DOHH2 (cell line): Measurements from ENCODE around the gene IL23R.

Source experiments
- H3F3A ChIP-seq: fragments of 200-600 bp; sonication (generic), shearing (Covaris generic); 2 replicates; pipeline ENCODE4 v1.6.0; 2016; ENCODE audit warnings: antibody characterized with exemption, mild to moderate bottlenecking; ENCODE audit not compliant: control insufficient read depth, insufficient read depth
- H3K27ac ChIP-seq: fragments of 200-600 bp; sonication (generic); 2 replicates; pipeline ENCODE4 v1.5.1; 2014; ENCODE audit warnings: low read depth, mild to moderate bottlenecking, low read length, moderate library complexity
- H3K27me3 ChIP-seq: fragments of 200-600 bp; sonication (generic); 2 replicates; pipeline ENCODE4 v1.6.1; 2014; ENCODE audit warnings: mild to moderate bottlenecking, low read length, mixed read lengths; ENCODE audit not compliant: control insufficient read depth
- H3K36me3 ChIP-seq: fragments of 200-600 bp; sonication (generic); 2 replicates; pipeline ENCODE4 v1.6.1; 2014; ENCODE audit warnings: mild to moderate bottlenecking, low read length, moderate library complexity, mixed read lengths; ENCODE audit not compliant: control insufficient read depth
- H3K4me1 ChIP-seq: fragments of 200-600 bp; sonication (generic); 2 replicates; pipeline ENCODE4 v1.6.1; 2014; ENCODE audit warnings: mild to moderate bottlenecking, low read length, mixed read lengths; ENCODE audit not compliant: control insufficient read depth
- H3K4me2 ChIP-seq: fragments of 200-600 bp; sonication (generic); 2 replicates; pipeline ENCODE4 v1.6.0; 2014; ENCODE audit warnings: mild to moderate bottlenecking, low read length, moderate library complexity
- H3K4me3 ChIP-seq: fragments of 200-600 bp; sonication (generic); 2 replicates; pipeline ENCODE4 v1.5.1; 2014; ENCODE audit warnings: mild to moderate bottlenecking, low read length, mixed read lengths
- H3K79me2 ChIP-seq: fragments of 200-600 bp; sonication (generic); 2 replicates; pipeline ENCODE4 v1.6.1; 2014; ENCODE audit warnings: mild to moderate bottlenecking, low read length, mixed read lengths; ENCODE audit not compliant: control insufficient read depth
- H3K9me2 ChIP-seq: fragments of 200-600 bp; sonication (generic); replicated peaks from 2 replicates; pipeline ENCODE4 v1.6.1; 2014; ENCODE audit warnings: mild to moderate bottlenecking, low read length, mixed read lengths; ENCODE audit not compliant: control insufficient read depth
- H3K9me3 ChIP-seq: fragments of 200-600 bp; sonication (generic); 2 replicates; pipeline ENCODE4 v1.6.1; 2014; ENCODE audit warnings: antibody characterized with exemption, low read length, mixed read lengths; ENCODE audit not compliant: control insufficient read depth, insufficient read depth
- H4K20me1 ChIP-seq: fragments of 200-600 bp; sonication (generic); 2 replicates; pipeline ENCODE4 v1.6.0; 2014; ENCODE audit warnings: low read depth, mild to moderate bottlenecking, antibody characterized with exemption, low read length, moderate library complexity; ENCODE audit not compliant: control insufficient read depth, insufficient read depth
- CTCF ChIP-seq: fragments of 200-600 bp; sonication (generic); IDR thresholded peaks from one replicate; pipeline ENCODE4 v1.5.1; 2014; ENCODE audit warnings: antibody characterized with exemption, mild to moderate bottlenecking, low read depth, low read length; ENCODE audit not compliant: poor library complexity, severe bottlenecking
- EZH2phosphoT487 ChIP-seq: fragments of 200-600 bp; sonication (generic); IDR thresholded peaks from 2 replicates; pipeline ENCODE4 v1.6.1; 2017; ENCODE audit warnings: borderline replicate concordance, mild to moderate bottlenecking, antibody characterized with exemption, low read length, moderate library complexity, mixed read lengths

Gene IL23R

GRCh38 chr1:67192902-67193301 is 26.6 kb downstream of the IL23R start:
- Histone ChIP-seq H4K20me1 (no peaks in the 10 kb centered on the region), H3K36me3 (no peaks in the 10 kb centered on the region)

GRCh38 chr1:67193704-67194103 is 27.4 kb downstream of the IL23R start:
- Histone ChIP-seq H3K4me2 (no peak overlapping the region), H3K79me2 (no peaks in the 10 kb centered on the region), H3K36me3 (no peaks in the 10 kb centered on the region), H3K9me2 (no peaks in the 10 kb centered on the region), H3K4me1 (no peaks in the 10 kb centered on the region), H3K9me3 (no peaks in the 10 kb centered on the region), H3F3A (no peaks in the 10 kb centered on the region), H3K4me3 (no peak overlapping the region), H3K27ac (no peak overlapping the region), H3K27me3 (no peaks in the 10 kb centered on the region), H4K20me1 (no peaks in the 10 kb centered on the region)
- TF ChIP-seq EZH2phosphoT487 = no peak
- TF ChIP-seq CTCF = no peak

More at GRCh38 chr1:67192902-67193301, 26.6 kb downstream of the IL23R start:
- Histone ChIP-seq H3K9me3 (no peaks in the 10 kb centered on the region), H3K79me2 (no peaks in the 10 kb centered on the region), H3K4me1 (no peaks in the 10 kb centered on the region), H3F3A (no peaks in the 10 kb centered on the region), H3K27ac (no peak overlapping the region), H3K4me2 (no peak overlapping the region), H3K27me3 (no peaks in the 10 kb centered on the region), H3K9me2 (no peaks in the 10 kb centered on the region), H3K4me3 (no peak overlapping the region)
- TF ChIP-seq CTCF = no peak
- TF ChIP-seq EZH2phosphoT487 = no peak

DNA sequence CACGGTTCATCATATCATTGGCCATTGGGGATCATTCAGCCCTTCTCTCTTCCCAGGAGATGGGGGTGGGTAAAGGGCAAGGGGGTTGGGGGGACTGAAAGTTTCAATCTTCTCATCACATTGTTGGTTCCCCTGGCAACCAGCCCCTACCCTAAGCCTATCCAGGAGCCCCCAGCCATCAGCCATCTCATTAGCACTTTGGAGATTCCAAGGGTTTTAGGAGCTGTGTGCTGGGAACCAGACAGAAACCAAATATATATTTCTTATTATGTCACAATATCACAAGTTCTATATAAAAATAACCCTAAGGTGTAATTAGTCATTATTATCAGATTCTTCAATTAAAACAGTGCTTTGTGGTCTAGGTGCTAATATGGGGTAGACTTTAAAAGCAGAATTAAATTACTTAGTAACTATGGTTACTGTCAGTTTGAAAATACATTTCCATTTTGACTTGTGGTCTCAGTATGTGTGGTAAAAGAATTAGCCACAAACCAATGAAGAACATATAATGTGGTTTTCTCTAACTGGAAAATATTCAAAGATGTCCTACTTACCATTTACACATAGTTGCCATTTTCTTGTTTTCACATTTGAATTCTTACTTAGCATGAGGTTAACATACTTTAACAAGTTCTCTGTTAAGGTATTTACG is 28.1 kb downstream of the IL23R start:
- H3K4me1 ChIP-seq = no peaks in the 10 kb centered on the region
- H3K4me3 ChIP-seq = no peak overlapping the region
- no peaks in the 10 kb centered on the region for H3F3A ChIP-seq
- H3K27ac ChIP-seq = no peak overlapping the region
- H3K27me3 ChIP-seq = no peaks in the 10 kb centered on the region
- no peak overlapping the region for H3K4me2 ChIP-seq
- H3K36me3 ChIP-seq = no peaks in the 10 kb centered on the region
- H4K20me1 ChIP-seq = no peaks in the 10 kb centered on the region
- no peaks in the 10 kb centered on the region for H3K79me2 ChIP-seq
- H3K9me3 ChIP-seq = no peaks in the 10 kb centered on the region
- H3K9me2 ChIP-seq = no peaks in the 10 kb centered on the region
- TF ChIP-seq CTCF (no peak), EZH2phosphoT487 (no peak)
